Middle frontal gyrus (tissue), 1 donor: Measurements from ENCODE around the gene DOCK7.

Experiments
- DNase-seq: peaks from one replicate; pipeline ENCODE4 v3.0.0-alpha.2; 2015; ENCODE audit warnings: low spot score; ENCODE audit errors: extremely low spot score

The DOCK7 gene

DNA sequence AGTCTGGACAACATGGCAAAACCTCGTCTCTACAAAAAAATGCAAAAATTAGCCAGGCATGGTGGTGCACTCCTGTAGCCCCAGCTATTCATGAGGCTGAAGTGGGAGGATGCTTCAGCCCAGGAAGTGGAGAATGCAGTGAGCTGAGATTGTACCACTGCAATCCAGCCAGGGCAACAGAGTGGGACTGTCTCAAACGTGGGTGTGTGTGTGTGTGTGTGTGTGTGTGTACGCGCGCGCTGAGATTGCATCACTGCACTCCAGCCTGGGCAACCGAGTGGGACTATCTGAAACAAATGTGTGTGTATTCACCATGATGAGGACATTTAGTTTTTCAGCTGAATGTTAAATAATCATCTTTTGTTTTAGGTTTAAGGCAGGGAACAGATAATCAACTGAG lies 230.2 kb downstream of the DOCK7 start:
- no peak for DNase-seq

DNA sequence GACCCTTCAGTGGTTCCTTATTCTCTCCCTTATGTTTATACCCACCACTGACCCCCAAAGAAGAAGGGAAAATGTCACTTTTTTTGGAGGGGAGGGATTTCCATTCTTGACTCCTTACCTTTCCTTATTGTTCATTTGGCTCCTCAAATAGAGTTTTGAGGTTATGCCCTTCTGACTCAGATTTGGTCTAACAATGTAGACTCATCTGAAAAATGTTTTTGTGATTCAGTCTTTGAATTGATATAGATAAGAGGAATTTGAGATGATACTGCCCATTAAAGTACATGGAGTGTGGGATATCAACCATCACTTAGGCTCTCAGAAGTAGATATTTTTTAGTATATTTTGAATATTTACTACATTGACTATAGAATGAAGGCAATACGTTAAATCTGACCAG lies 235.2 kb downstream of the DOCK7 start:
- DNase-seq: no peak

DNA sequence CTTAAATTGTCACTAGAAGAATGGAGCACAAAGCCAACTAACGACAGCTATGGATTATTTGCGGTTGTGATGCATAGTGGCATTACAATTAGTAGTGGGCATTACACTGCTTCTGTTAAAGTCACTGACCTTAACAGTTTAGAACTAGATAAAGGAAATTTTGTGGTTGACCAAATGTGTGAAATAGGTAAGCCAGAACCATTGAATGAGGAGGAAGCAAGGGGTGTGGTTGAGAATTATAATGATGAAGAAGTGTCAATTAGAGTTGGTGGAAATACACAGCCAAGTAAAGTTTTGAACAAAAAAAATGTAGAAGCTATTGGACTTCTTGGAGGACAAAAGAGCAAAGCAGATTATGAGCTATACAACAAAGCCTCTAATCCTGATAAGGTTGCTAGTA lies 237.9 kb downstream of the DOCK7 start:
- no peak for DNase-seq

DNA sequence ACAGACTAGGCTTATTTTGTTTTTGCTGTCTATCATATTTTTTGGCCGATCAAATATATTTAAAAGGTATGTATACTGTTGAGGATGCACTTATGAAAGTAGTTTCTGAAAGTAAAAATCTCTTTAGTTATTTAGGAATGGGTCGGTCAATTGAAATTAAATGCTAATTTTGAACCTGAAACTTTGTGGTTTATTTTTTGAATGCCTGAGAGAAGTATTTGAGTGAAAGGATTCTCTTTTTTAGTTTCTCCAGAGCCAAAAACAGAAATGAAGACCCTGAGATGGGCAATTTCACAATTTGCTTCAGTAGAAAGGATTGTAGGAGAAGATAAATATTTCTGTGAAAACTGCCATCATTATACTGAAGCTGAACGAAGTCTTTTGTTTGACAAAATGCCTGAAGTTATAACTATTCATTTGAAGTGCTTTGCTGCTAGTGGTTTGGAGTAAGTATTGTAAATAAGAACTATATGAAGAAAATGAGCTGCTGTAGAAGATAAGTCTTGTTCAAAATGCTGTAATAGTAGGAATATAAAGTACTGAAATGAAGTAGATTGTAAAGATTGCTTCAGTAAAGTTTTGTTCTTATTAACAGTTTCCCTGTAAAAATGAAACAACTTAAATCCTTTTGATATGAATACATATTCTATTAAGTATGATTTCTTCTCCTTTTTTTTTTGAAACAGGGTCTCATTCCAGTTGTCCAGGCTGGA lies 239.8 kb downstream of the DOCK7 start:
- no peak for DNase-seq

DNA sequence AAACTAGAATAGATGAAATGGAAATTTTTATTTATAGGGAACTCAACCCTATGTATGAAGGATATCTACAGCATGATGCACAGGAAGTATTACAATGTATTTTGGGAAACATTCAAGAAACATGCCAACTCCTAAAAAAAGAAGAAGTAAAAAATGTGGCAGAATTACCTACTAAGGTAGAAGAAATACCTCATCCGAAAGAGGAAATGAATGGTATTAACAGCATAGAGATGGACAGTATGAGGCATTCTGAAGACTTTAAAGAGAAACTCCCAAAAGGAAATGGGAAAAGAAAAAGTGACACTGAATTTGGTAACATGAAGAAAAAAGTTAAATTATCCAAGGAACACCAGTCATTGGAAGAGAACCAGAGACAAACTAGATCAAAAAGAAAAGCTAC lies 243.5 kb downstream of the DOCK7 start:
- DNase-seq: no peak

DNA sequence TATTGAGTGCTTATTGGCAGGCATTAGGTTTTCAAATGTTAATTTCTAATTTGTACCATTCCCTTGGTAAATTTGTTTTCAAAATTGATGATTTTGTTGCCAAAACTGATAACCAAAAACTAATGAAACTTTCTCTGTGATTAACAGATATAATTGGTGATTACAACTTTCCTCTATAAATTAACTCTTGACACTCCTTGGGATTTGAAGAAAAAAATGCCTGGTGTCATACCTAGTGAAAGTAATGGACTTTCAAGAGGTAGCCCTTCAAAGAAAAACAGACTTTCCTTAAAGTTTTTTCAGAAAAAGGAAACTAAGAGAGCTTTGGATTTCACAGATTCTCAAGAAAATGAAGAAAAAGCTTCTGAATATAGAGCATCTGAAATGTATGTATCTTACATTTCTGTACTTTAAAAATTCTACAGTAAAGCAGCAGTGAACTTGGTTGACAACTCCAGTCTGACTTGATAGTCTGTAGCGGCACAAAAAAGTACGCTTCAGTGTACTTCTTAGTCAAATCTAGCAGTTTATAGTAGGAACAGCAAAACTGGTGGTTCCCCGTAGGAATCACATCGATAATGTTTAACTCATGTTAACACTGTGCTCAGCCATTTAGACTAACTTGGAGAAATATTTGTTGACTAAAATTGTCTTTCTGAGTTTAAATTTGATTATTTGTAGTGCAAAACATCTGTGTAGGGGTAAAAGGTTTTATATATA lies 248.4 kb downstream of the DOCK7 start:
- no peak for DNase-seq

DNA sequence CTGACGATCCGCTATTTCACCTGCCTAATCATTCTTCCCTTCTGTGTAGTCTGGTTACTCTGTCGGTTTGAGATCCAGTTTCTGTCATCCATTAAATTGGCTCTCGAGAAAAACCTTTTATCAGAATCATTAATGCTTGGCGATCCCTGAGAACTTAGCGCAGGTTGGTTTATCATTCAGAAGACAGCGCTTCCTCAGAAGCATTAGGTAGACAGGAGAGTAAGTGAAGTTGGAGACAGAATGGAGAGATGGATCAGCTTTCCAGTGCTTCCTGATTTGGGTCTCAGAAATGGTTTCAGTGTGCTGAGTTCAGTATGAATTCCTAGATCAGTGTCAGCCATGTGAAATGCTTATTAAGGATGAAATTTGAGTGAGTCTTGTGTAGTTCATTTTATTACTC lies 250.0 kb downstream of the DOCK7 start:
- DNase-seq: no peak

DNA sequence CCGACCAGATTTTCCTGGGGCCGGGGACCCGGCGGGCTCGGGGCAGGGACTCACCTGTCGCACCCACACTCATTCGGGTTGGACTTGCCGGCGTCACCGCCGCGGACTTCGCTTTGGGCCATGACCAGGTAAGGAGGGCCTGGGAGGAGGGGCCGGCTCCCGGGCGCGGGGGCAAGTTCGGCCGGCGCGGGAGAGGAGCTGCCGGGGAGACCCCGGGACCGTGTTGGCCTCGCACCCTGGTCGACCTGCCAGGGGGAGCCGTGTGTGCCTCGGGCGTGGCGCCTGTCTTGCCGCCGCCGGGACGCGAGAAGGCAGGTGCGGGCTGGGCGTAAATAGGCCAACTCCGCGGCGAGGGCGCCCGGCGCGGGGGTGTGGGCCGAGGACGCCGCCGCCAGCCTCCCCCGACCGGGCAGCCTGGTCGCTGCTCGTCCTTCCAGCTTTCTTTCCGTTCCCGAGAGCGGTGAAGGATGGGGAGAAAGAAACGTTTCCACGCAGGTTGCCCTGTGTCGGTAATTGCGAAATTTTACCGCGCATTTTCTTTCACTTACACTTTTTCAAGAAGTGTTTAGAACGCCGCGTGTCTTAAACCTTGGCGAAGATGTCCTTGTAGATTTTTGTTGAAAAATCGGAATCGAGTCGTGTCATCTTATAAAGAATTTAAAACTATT lies 250.8 kb downstream of the DOCK7 start:
- no peak for DNase-seq

DNA sequence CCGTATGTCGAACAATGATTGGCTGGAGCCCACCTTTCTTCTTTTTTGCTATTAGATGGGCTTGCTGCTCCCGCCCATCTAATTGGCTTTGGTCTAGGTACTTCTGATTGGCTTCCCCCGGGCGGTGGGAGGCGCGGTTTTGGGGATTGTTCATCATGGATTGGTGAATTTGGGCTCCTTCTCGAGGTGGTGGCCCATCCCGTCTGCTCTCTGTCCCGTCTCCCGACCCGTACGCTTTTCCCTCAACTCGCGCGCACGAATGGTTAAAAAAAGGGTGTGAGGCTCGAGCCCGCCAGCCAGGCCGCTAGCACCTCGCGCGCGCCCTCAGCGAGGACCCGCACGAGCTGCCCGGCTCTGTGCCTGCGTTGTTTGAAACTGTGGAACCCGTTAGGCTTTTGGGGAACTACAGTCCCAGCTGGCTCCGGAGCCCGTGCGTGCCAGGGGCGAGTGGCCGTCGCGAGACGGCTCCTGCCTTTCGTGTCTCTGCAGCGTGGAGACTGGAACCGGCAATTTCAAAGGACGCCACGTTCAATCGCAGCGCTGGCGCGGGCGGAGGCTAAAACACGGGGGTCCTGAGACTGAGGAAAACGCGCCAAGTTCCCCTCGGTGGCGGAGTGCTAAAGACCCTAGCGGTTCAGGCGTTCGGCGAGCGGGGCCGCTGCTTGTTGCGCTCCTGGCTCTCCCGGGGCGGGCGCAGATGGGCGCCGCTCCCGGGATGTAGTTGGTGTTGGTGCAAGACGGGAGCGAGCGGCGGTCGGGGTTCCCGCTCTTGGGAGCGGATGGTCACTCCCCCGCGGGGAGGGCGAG lies 251.5 kb downstream of the DOCK7 start, which contains the start of gene USP1:
USP1 (plus strand) TSS at position 584 of the 807 bp plus-strand sequence. CDS start 2,819 bp downstream, outside the sequence.
- DNase-seq: peak; percentile 97

DNA sequence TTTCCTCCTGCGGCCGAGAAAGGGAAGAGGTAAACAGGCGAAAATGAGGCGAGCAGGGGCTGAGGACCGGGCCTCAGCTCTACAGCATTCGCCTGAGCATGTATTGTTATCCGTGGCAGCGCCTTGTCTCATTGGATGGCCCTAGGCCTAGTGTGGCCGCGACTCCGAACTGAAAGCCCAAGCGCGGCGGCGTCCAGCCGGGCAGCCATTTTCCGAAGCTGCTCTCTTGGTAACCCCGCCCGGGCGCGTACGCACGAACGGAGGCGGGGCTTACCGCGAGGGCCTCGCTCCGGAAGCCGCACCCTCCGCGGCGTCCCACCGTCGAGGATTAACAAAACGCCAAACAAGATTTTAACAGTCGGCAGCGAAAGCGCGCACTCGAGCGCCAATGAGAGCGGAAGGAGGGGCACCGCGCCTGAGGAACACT lies 252.1 kb downstream of the DOCK7 start:
- no peak for DNase-seq

DNA sequence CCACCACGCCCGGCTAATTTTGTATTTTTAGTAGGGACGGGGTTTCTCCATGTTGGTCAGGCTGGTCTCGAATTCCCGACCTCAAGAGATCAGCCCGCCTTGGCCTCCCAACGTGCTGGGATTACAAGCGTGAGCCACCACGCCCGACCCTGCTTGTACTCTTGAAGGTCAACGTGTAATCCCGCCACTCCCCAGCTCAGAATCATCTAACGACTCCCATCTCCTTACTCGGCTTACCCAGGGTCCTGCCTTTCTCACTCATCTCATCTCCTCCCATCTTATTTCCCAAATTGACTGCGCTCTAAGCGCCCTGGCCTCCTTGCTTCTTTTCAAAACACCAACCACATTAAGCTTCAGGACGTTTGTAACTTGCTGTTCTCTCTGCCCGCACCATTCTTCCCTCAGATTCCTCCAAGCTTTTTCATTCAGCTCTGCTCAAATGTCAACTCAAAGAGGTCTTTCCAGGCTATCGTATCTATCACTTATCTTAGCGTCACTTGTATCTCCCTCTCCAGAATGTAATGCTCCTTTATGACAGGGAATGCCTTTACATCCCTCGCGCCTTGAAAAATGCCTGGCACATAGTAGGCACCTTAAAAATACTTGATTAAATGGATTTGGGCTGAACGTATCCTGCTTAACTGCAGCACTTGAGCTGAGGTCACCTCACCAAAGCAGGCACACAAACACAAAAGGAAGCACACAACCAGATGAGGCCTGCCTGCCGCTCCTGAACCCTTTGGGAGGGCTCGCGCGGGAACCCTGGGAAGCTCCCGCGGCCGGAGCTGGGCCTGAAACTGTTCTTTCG lies 252.8 kb downstream of the DOCK7 start:
- no peak for DNase-seq

DNA sequence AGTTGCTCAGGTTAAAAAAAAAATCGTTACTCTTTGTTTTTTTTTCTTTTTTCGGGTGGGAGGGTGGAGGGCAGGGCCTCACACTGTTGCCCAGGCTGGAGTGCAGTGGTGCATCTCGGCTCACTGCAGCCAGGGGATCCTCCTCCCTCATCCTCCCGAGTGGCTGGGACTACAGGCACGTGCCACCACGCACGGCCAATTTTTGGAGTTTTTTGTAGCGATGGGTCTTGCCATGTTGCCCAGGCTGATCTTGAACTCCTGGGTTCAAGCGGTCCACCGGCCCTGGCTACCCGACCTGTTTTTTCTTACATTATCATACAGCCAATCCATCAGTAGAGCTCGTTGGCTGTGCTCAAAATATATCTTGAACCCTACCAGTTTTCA lies 253.6 kb downstream of the DOCK7 start:
- DNase-seq: no peak

DNA sequence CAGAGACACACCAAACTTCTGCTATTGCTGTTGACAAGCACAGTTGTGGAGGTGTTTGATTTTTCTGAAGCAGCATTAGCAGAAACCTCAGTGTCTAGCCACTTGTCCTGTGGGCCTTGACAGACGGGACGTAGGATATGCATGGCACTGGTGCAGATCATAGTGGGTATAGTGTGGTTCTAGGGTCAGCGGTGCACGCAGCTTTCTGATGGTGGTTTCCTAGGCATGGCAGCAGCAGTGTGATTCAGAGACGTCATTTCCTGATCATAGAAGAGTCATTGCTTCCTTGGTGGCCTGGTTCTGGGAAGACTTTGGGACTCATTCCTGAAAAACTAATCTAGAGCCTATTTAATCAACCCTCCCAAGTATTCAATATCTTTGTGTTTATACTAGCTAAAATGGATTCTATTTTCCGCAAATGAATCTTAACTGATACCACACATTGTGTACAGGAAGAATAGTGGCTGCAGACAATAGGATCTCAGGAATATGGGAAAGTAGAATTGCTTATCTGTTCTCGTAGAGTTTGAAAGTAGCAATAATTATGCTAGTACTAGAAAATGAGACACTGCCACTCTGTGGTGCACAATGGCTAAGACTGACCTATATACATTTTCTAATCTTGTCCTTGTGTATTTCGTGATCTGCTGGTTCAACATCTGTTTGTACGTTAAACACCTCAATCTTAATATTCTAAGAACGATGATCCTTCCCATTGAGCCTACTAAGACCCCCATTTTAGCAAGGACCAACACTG lies 254.1 kb downstream of the DOCK7 start:
- DNase-seq: no peak

DNA sequence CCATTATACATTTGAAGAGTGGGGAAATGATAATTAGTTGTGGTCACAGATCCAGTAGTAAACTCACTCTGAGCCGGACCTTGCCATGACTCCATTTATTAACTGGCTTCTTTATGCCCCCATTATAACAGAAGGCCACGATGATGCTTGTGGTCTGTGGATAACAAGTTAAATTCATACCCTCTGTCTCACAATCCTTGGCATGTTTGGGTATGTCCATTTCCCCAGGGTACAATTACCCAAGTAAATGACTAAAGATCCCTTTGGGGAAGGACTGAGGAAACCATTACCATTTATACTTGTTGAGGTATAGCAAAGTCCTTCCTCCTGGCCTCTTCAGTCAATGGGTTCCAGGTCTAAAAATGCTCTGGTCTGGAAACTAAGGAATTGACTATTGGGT lies 258.6 kb downstream of the DOCK7 start:
- DNase-seq: no peak

DNA sequence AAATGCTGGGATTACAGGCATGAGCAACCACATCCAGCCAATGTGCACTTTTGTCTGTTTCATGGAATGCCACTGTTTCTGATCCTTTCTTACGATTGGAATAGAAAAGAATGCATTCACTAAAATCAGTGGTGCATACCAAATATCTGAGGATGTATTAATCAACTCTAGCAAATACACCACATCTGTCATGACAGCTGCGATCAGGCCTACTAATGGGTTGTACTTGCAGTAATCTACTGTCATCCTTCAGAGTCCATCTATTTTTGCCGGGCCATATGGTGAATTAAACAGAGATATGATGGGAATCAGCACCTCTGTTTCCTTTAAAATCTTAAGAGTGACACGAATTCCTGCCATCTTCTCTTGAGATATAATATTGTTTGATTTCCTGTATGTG lies 259.8 kb downstream of the DOCK7 start:
- DNase-seq: no peak

DNA sequence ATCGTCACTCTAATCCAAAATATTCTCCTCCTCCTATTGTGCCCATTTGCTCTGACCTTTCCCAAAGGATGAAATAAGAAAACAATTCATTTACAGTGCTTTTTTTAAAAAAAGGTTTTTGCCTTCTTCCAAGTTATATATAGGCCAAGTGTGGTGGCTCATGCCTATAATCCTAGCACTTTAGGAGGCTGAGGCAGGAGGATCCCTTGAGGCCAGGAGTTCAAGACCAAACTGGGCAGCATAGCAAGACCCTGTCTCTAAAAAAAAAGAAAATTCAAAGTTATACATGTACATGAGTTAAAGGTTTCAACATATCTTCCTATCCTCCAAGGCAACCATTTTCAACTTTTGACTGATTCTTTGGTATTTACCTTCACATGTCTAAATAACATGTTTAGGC lies 261.4 kb downstream of the DOCK7 start:
- DNase-seq: no peak

DNA sequence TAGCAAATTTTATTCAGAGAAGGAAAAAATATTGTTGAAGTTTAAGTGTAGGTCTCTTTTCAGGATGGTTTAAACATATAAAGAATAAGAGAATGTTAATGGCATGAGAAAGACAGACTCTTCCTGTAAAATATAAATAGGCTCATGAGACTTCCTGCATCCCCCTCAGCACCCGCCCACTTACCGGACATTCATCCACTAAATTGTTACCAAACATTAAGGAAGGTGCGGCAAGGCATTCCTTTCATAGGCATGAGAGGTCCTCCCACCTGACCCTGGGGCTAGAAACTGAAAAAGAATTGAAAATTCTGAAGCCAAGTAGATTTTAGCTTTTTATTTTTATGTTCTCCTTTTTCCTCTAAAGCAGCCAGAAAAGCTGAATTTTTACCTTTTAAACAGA lies 261.9 kb downstream of the DOCK7 start:
- DNase-seq: no peak

DNA sequence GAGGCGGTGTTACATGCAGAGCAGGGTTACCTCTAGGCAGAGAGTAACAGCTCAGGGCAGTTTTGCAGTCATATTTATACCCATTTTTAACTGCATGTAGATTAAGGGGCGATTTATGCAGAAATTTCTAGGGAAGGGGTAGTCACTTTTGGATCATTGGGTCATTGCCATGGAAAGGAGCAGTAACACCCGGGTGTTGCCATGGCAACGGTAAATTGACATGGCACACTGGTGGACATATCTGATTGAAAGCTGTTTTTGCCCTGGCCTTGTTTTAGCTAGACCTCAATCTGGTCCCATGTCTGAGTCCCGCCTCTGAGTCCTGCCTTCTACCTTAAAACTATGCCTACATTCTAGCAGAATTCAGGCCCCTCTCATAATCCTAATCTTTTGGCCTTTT lies 263.1 kb downstream of the DOCK7 start:
- no peak for DNase-seq

DNA sequence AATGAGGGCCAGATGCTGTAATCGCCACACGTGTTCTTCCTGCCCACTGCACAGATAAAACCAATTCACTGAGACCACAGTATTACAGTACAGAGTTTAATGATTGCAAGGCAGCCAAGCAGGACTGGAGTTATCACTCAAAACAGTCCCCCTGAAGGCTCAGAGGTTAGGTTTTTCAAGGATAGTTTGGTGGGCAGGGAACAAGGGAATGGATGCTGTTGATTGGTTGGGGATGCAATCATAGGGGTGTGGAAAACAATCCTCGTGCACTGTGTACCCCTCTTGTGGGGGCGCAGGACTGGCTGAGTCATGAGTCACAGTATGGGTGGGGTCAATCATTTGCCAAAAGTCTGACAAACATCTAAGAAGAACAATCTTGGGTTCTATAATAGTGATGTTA lies 263.8 kb downstream of the DOCK7 start:
- DNase-seq: no peak

DNA sequence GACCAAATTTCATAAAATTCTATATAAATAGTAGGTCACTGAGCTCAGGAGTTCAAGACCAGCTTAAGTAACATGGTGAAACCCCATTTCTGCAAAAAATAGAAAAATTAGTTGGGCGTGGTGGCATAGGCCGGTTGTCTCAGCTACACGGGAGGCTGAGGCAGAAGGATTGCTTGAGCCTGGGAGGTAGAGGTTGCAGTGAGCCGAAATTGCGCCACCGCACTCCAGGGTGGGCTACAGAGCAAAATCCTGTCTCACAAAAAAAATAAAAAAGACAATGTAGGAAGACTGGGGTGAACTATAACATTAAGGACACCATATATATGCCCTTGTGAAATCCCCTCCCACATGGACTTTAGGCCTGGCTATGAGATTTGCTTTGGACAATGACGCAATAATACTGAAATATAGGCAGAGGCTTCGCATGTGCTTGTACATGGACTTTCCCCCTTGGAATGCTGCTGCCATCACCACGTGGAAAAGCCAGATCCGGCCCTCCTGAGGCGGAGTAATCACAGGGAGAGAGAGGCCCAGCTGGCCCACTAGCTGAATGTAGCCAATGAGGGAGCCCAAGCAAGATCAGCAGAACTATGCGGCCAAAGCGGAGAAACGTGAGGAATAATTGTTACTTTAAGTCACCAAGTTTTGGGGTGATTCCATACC lies 264.5 kb downstream of the DOCK7 start:
- no peak for DNase-seq
